GM12801 (cell line): ENCODE results near the gene PROM1.

Source experiments
- CTCF ChIP-seq: IDR thresholded peaks from one replicate; pipeline ENCODE4 v1.5.1; 2011; ENCODE audit warnings: control low read depth; ENCODE audit not compliant: insufficient read length; ENCODE audit errors: extremely low read depth

Gene PROM1

DNA sequence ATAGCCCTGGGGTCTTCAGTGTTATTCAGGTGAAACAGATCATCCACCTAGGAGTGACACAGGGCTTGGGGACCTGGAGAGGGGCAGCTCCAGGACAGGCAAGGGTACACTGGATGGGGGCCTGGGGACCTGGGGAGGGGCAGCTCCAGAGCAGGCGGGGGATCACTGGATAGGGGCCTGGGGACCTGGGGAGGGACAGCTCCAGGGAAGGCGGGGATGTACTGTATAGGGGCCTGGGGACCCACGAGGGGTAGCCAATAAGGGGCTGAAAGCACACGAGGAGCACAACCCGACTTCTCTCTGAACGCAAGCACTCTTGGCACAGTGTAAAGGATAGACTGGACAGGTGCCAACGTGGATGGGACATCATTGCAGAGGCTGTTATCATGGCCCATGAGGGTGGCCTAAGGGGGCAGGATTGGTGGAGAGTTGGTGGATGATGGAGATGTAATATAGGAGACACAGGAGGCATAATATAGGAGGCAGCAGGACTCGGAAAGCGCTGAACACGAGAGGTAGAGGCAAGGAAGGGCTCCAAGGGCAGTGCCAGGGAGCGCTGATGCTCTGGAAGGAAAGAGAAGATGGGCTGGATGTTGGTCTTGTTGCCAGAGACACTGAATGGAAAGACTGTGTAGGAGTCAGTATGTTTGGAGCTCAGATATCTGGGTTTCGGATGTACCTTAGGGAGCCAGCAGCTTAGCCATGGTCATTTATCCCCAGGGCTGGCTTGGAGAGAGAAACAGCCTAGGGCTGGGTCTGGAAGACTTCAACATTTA, 82.9 kb downstream of the PROM1 start:
- TF ChIP-seq CTCF: no peak

GRCh38 chr4:15996773-15997172, 87.0 kb downstream of the PROM1 start:
- no peak for TF ChIP-seq CTCF

DNA sequence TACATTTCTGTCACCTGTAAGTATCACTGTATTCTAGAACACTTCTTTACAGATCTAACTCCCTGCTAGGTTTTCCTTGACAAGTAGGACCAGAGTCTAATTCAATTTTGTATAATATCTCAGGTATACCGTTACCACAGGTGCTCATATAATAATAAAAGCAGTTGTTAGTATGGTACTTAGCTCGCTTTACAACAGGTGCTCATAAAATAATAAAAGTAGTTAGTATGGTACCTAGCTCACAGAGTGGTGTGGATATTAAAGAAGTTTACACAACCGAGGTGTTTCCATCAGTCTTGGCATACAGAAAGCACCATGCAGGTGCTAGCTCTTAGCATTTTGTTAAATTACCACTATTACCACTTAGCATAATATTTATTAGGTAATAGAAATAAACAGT, 88.0 kb downstream of the PROM1 start:
- TF ChIP-seq CTCF: no peak

GRCh38 chr4:15992167-15992485, 91.7 kb downstream of the PROM1 start:
- no peak for TF ChIP-seq CTCF

- TF ChIP-seq CTCF: no peak
These were observed 93.1 kb downstream of the PROM1 start for GRCh38 chr4:15990570-15991285.

DNA sequence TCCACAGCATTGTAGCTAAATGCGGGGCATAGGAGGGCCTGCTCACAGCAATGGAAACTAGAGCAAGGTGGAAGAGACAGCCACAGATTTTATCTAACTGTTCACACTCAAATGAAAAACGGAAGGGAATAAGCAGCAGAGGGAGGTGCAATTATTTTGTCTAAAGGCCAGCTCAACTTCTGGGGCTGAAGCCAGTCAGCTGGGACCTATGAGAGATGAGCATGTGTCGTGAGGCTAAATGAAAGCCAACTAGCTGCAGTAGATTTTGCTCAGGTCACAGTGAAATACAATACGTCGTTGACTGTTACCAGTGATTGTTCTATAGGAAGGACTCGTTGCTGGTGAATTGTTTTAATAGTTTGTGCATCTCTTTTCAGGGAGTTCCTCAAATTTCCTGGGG, 94.4 kb downstream of the PROM1 start:
- TF ChIP-seq CTCF: no peak

DNA sequence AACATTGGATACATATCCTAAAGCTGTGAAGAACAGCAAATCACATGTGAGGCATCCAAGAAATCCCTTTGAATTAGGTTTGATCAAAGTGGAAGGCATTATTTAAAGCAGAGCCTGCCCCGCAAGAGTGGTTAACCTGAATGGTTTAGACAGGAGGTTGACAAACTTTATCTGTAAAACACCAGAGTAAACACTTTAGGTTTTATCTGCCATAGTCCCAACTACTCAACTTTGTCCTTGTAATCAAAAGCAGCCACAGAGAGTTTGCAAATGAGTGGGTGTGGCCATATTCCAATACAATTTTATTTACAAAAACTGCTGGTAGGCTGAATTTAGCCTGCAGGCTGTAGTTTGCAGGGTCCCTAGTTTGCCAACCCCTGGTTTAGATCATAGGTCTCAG, 95.6 kb downstream of the PROM1 start:
- TF ChIP-seq CTCF: no peak
